GM19468 (cell line): ENCODE data around the gene PFKM.
"Not testable (repeated sequence)": the region's sequence is repeated elsewhere in the genome, so short reads cannot be mapped to it uniquely, and the experiment has no call there.

Experiments
- ATAC-seq: cut with Tn5 transposase; IDR thresholded peaks from one replicate; pipeline ENCODE4 v1.9.1; 2021; ENCODE audit warnings: mild to moderate bottlenecking, moderate library complexity, moderate number of reproducible peaks; ENCODE audit not compliant: unreplicated experiment; ENCODE audit errors: extremely low read depth

PFKM gene

DNA sequence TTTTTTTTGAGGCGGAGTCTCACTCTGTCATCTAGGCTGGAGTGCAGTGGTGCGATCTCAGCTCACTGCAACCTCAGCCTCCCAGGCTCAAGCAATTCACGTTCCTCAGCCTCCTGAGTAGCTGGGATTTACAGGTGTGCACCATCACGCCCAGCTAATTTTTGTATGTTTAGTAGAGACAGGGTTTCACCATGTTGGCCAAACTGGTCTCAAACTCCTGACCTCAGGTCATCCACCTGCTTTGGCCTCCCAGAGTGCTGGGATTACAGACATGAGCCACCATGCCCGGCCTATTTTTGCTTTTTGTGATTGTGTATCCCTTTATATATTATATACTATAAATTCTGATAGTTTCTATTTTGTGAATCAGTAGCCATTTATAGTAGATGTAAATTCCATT is 36.6 kb downstream of the PFKM start:
- ATAC-seq: not testable (repeated sequence)

DNA sequence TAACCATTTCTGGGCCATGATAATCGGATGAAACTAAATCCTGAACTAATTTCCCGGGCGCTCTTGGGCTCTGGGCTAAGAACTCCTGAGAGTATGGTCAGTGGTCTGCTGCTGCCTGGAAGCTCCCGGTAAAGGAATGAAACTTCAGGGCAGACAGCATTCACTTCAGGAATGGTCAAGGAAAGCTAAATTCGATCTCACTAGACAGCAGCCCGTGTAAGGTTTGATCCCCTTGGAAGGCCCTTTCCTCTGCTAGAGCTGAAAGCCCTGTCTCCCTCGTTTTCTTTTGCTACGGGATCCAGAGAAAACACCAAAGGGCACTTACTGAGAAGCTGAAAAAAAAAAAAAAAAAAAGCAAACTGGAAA is 37.5 kb downstream of the PFKM start:
- ATAC-seq: no peak

DNA sequence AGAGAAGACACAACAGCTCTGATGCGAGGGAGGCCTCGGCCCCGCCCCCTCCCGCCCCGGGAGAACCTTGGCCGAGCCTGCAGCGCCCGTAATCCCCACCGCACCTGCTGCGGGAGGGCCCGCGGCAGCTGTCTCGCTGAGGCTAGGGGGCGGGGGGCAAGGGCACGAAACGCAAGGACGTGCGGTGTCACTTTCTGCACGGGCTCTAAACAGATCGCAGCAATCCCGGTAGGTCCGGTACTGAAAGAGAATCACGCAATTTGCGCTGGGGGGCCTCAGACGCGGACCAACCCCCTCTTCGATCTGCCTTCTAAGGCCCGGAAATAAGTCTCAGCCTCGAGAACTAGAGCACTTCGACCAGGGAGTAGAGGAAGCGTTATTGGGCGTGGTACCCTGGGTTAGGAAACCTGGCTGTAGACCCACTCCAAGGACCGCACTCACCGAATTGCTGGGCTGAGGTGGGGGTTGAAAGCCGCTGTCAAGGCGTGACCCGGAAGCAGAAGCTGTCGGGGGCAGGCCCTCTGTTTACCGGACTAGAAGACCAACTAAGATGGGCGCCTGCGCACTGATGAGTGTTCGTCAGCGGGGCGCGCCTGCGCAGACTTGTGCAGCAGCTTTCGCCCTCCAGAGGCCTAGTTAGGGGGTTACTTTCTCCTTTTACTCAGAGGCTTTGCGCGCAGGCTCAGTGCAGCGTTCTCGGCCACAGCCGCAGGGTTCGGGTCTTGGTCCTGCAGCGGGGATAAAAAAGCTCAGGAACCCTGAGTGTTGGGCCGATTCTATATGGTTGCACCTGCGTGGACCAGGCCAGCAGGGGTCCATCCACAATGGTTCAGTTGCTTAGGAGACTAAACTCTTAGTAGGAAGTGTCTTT is 38.1 kb downstream of the PFKM start, which contains the start of gene ASB8:
Gene ASB8 (minus strand): TSS at position 498 of the 871 bp plus-strand sequence. CDS start 4,019 bp downstream, outside the sequence.
- peak; percentile 83 for ATAC-seq

DNA sequence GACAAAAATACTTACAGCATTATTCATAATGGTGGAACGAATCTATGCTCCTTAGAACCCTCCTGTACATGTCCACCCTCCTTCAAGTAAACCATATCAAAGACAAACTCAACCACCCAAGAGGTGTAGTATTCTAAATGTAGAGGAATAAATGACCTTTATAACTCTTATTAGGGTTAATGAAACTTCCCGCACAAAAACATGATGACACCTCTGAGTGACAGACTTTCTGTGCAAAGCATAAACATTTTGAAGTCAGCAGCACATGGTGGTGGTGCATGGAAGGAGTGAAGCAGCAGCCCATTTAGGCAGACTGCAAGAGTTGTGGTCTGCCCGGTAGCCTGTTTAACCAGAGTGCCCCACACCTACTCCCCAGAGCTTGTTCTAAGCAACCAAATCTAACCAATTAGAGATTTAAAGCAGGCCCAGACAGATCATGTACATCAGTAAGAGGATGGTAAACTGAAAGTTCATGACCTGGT is 38.8 kb downstream of the PFKM start:
- ATAC-seq: no peak

DNA sequence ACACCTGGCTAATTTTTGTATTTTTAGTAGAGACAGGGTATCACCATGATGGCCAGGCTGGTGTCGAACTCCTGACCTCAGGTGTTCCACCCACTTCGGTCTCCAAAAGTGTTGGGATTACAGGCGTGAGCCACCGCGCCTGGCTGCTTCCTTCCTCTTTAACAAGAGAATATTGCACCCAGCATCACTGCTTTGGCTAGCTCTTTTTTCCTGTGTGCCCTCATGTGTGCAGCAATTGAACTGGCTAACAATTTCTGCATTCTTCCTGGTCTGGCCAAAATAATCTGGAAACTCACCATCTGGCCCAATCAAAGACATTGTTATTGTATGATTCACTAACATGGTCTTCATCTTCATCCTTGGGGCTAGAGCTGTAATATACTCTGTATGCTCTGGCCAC is 40.9 kb downstream of the PFKM start:
- ATAC-seq: no peak

DNA sequence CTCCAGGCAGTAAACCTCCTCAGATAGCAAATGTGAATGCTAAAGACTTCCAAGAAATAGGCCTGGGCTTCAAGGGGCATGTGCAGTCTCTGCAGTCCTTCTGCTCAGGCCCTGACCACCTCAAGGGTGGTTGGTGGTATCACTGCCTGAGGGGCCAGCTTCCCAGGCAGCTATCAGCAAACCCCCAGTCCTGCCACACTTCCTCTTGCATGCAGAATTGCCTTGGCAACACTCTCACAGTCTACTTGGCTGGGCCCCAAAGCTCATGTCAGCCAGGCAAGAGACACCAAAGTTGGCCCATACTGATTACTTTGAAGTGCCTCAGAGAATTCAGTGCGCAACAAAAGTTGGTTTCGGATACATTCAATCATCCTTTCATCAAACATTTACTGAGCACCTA is 41.6 kb downstream of the PFKM start:
- ATAC-seq: no peak

DNA sequence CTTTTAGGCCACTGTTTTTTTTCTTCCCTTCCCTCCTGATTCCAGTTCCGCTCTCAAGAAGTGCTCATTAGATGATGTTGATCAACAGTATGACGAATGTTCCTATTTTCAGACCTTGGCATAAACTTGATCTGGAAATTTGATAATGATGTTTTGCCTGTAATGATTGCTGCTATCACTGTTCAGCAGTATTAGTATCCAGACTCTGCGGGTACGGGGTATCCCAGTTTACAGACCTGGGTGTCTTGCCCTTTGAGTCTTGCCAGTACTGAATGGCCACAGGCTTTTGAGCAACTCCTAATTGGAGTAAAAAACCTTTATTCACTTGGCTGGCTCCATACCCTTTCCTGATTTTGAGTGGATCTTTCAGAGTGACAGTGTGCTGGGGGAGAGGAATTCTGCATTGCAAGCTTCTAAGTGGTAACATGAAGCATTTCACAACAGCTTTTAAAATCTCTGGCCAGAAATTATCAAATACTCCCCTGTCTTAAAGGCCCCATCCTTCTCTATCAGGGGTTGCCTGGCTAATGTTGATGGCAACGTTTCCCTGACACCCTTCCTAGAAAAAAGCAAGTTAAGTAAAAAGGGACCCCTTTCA is 44.1 kb downstream of the PFKM start:
- ATAC-seq: no peak

DNA sequence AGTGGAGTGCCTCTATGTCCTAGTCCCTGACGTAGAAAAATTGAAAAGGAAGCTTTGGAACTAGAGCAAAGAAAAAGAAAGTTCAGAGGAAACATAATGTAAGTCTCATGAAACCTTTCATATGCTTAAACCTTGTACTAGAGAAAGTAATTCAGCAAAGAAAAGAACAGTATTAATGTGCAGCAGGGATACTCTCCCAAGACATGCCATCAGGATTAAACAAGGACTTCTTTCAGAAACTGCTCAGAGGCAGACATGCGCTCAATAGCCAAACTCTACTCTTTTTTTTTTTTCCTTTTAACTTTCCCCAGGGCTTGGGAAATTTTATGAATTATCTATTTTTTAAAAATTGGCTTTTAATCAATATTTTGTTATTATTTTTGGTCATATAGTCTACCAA is 45.3 kb downstream of the PFKM start:
- no peak for ATAC-seq

DNA sequence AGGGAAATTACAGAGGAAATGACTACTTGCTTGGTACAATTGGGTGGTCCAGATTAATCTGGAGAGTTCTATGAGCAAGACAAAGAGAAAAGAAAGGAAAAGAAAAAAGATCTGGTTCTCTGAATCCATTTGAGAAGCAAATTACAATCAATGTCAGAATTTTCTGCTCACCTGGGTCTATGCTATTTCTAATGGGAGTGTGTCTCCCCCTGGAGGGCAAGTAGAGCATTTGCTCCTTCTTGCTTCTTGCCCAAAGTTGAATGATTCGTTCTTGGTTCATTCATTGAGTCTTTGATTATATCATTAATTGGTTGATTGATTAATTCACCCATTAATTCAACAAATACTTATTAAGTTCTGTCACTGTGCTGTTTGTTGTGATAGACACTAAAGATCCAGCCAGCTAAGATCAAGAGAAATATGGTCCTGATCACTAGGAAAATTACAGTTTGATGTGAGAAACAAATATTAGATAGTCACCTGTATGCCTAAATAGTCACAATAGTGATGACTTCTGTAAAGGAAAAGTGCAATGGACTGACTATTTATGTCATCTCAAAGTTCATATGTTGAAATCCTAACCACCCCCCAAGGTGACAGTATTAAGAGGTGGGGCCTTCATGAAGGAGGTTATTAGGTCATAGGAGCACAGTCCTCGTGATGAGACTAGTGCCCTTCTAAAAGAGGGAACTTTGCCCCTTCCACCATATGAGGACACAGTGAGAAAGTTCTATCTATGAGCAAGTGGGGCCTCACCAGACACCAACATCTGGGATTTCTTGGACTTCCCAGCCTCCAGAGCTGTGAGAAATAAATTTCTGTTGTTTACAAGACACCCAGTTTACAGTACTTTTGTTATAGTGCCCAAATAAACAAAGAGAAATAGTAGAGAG is 46.2 kb downstream of the PFKM start:
- no peak for ATAC-seq

DNA sequence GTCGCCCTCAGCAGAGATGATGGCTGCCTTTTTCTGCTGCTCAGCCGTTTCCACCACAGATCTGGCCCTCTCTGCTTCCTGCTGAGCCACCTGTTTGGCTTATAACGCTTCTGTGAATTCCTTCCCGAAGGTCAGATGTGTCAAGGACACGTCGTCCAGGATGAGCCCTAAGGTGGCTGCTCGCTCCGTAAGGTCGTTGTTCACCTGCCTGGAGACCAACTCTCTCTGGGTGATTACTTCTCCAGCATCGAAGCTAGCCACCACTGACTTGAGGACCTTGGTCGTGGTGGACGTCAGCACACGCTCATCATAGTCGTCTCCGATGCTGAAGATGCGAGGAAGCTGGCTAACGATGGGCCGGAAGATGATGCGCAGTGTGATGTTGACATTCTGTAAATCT is 49.8 kb downstream of the PFKM start:
- no peak for ATAC-seq

DNA sequence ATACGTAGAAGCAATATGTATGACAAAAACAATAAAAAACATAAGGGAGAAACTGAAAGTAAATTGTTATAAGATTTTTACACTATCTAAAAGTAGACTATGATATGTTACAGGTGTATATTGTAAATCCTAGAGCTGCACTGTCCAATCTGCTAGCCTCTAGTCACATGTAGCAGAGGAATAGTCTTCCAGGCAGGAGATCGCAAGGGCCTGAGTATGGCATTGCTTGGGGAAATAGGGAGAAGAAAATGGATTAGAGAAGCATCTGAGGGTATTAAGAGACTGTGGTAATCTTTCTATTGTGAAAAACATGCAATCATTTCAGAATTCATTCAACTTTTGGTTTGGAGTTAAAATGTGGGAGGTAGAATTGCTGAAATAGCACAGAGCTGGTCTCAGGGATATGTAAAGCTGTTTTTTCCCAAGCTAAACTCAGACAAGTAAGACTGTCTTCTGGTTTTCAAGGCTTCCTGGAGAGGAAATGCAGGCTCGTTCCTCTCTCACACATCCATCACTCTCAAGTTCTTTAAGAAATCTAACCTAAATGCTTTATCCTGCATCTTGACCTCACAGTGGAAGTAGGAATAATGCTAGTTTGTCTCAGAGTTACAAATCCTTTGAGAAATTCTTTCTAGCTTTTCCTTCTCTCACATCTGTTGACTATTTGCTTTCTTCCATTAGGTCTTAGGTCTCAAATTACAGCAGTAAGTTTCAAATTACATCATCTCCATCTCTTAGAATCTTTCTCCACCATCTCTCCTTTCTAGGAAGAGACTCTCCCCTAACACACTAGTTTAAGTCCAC is 56.7 kb downstream of the PFKM start:
- ATAC-seq: no peak

DNA sequence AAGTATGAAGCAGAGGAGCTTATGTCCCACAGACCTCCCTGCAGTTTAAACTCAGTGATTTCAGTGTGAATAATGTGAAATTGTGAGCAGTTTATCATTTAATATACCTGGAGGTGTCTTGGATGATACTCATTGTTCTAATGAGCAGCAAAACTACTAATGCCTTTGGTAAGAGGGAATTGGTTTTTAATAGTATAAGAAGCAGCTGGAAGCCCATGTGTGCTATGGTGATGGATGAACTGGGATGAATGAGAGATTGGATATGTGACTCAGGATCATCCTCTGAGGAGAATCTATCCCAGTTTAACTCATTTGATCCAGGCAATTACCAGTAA is 57.2 kb downstream of the PFKM start:
- no peak for ATAC-seq

DNA sequence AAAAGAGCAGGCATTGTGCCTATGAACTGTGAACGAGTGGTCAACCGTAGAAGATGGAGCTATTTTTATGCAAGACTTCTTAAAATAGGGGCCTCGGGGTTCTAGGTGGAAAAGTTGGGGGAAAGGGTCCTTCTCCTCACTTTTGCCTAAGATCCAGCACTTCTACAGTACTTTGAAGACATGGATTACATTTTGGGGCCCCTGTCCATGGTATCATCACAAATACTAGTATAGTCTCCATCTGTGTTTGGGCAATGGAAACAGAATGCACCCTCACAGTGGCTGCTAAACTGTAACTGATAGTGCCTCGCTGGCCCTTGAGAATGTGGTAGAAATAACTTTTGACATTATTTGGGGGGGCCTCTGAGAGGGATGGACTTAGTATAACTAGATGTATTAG is 58.8 kb downstream of the PFKM start:
- ATAC-seq: no peak

DNA sequence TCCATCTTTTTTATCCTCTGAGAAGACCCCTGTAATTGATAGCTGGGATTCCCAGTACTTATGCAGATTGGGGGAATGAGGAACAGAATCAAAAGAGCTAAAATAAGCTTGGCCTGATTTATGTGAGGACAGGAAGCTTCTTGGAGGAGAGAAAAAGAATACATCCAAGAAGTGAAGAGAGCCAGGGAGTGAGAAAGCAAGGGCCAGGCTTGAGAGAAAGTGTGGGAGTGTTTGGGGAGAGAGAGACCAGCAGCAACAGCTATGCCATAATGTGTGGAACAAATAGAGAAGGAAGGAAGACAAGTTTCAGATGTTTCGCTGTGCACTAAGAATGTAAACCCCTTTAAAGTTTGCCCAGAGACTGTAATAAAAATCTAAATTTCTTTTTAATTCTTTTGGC is 60.3 kb downstream of the PFKM start:
- no peak for ATAC-seq

DNA sequence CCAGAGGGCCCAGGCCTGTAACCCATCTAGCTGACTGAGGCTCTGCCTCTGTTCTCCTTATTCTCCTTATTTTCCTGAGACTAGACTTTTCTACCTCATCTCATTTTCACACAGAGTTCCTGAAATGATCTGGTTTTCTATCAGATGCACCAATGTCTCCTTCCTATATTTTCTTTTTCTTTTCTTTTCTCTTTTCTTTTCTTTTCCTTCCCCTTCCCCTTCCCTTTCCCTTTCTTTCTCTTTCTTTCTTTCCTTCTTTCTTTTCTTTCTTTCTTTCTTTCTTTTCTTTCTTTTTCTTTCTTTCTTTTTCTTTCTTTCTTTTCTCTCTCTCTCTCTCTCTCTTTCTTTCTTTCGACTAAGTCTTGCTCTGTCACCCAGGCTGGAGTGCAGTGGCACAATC is 61.3 kb downstream of the PFKM start:
- no peak for ATAC-seq

DNA sequence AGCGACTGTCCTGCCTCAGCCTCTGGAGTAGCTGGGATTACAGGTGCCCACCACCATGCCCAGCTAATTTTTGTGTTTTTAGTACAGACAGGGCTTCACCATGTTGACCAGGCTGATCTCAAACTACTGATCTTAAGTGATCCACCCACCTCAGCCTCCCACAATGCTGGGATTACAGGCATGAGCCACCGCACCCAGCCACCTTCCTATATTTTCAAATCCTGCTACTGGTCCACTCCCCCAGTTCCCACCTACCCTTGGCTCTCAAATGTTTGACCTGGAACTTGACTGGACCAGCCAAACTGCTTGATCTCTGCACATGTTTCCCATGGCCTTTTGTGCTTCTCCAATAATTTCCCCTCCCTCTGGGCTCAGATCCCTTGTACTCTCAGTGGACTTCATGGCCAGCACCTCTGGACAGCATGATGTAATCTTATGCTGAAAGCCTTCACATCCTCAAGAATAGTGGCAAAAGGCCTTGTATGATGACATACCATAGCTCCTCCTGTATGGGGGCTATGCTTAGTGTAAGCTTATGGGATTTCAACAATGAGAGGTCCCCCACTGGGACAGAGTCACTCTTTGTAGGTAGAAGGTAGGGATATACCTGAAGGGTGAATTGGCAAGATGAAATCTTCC is 61.8 kb downstream of the PFKM start:
- ATAC-seq: no peak

DNA sequence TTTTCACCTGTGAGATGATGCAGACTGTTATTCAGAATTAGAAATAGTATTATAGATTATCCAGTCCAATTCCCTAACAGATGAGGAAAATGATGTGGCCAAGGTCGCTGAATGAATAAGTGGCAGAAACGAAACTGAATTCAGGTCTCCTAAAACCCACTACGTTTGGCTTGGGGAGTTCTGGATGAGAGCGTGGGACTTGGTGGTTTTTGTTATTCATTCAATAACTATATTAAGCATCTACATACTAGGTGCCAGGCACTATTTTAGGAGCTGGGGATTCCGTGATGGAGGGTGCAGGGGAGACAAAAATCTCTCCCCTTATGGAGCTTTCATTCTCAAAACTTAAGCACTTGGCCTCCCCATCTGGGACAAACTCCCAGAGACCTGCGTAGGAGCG is 63.5 kb downstream of the PFKM start:
- ATAC-seq: no peak

DNA sequence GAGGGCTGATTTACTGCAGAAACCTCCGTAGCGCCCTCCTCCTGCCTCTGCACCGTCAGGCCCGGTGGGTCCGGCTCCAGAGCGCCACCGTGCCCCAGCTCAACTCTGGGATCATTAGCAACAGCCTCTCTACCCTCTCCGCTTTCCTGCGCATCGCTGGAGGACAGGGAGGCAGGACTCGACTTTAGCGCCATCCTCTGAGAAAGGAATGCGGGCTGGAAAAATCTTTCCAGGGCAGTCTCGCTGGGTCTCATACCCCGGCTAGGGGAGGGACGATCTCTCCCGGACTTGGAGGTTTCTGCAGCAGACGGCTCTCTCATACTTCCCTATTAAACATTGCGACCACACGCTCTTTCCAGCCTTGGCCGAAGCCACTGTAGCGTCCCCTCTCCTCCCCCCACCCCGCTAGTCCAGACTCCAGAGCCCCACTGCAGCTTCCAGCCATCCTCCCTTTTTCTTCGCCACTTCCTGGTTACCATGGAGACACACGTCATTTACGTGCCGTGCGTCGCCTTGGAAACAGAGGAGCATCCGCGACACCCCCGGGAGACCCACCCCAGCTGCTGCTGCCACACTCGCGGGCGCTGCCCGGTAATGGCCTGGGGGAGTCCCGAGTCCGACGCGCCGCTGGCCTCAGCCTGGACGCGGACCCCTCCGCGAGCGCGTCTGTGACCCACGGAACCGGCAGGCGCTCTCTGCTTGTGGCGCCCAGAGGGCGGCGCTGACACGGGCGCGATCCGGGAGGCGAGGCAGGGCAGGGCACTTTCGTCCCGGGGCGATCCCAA is 64.1 kb downstream of the PFKM start, which contains the start of gene CCDC184:
Gene CCDC184 (plus strand): TSS at position 554 of the 785 bp plus-strand sequence. CDS start 479 bp downstream, outside the sequence.
- ATAC-seq: no peak
